PC-3 (cell line): ENCODE data around the gene NCOA1. TPM values are rescaled to one million over a fixed set of nuclear protein-coding genes. Genes with fewer than 3 reads are reported as not detected.
"Not testable (repeated sequence)": the region's sequence is repeated elsewhere in the genome, so short reads cannot be mapped to it uniquely, and the experiment has no call there.

Experiments
- ATAC-seq: fragments of 200-7000 bp; cut with Tn5 transposase; 2 replicates; pipeline ENCODE4 v1.9.1; 2020; ENCODE audit warnings: mild to moderate bottlenecking, moderate library complexity
- BruUV-seq: library from RNA; stranded (reverse); fragments of 400-500 nt; replicated peaks from 2 replicates; lab custom pipeline; 2021; lab: Mats Ljungman, UMichigan
- CTCF ChIA-PET: fragments of 300-600 bp; sonication (Branson Sonifier 250); formaldehyde crosslinking; loops from one replicate; lab custom pipeline; 2022; ENCODE audit warnings: antibody characterized with exemption; lab: Charles Lee
- POLR2A ChIA-PET: fragments of 300-600 bp; sonication (Branson Sonifier 250); formaldehyde crosslinking; loops from one replicate; lab custom pipeline; 2022; ENCODE audit warnings: antibody characterized with exemption; ENCODE audit not compliant: unreplicated experiment; lab: Charles Lee
- DNase-seq: peaks from one replicate; pipeline ENCODE4 v3.0.0-alpha.2; 2015
- H2AFZ ChIP-seq: fragments of 300-600 bp; sonication (generic); 2 replicates; pipeline ENCODE4 v1.6.0; 2016; ENCODE audit warnings: antibody characterized with exemption, low read length
- H3F3A ChIP-seq: fragments of 300-600 bp; sonication (generic); one replicate; pipeline ENCODE4 v1.6.0; 2017; ENCODE audit warnings: antibody characterized with exemption, low read length, control low read depth, mild to moderate bottlenecking; ENCODE audit not compliant: unreplicated experiment
- H3K27ac ChIP-seq: fragments of 300-600 bp; sonication (generic); 2 replicates; pipeline ENCODE4 v1.5.1; 2016; ENCODE audit warnings: mild to moderate bottlenecking, low read length
- H3K27me3 ChIP-seq: fragments of 300-600 bp; sonication (generic); 2 replicates; pipeline ENCODE4 v1.6.1; 2016; ENCODE audit warnings: low read length, mixed read lengths
- H3K36me3 ChIP-seq: fragments of 300-600 bp; sonication (generic); 2 replicates; pipeline ENCODE4 v1.6.1; 2016; ENCODE audit warnings: low read depth, mixed run types, low read length, mixed read lengths
- H3K4me1 ChIP-seq: fragments of 300-600 bp; sonication (generic); 2 replicates; pipeline ENCODE4 v1.5.1; 2016; ENCODE audit warnings: low read length; ENCODE audit not compliant: insufficient read depth
- H3K4me2 ChIP-seq: fragments of 300-600 bp; sonication (generic); 2 replicates; pipeline ENCODE4 v1.6.0; 2016; ENCODE audit warnings: low read length
- H3K4me3 ChIP-seq: fragments of 300-600 bp; sonication (generic); 2 replicates; pipeline ENCODE4 v1.5.1; 2016; ENCODE audit warnings: mild to moderate bottlenecking, low read length, mixed read lengths
- H3K79me2 ChIP-seq: fragments of 300-600 bp; sonication (generic); 2 replicates; pipeline ENCODE4 v1.6.1; 2017; ENCODE audit warnings: low read length, mixed read lengths
- H3K9ac ChIP-seq: fragments of 300-600 bp; sonication (generic); 2 replicates; pipeline ENCODE4 v1.6.0; 2016; ENCODE audit warnings: mild to moderate bottlenecking, low read length
- H3K9me2 ChIP-seq: fragments of 300-600 bp; sonication (generic); replicated peaks from 2 replicates; pipeline ENCODE4 v1.6.1; 2016; ENCODE audit warnings: mixed run types, low read length, mixed read lengths
- H3K9me3 ChIP-seq: fragments of 300-600 bp; sonication (generic); 2 replicates; pipeline ENCODE4 v1.6.1; 2016; ENCODE audit warnings: low read length, mixed read lengths
- H4K20me1 ChIP-seq: fragments of 300-600 bp; sonication (generic); 2 replicates; pipeline ENCODE4 v1.6.1; 2016; ENCODE audit warnings: low read length, mixed read lengths
- CTCF ChIP-seq: fragments of 300-600 bp; sonication (generic); conservative IDR thresholded peaks from 2 replicates; pipeline ENCODE4 v1.5.1; 2017; ENCODE audit warnings: antibody characterized with exemption, low read depth, mild to moderate bottlenecking, low read length
- EZH2 ChIP-seq: fragments of 300-600 bp; sonication (generic); IDR thresholded peaks from one replicate; pipeline ENCODE4 v1.6.1; 2017; ENCODE audit warnings: antibody characterized with exemption, mild to moderate bottlenecking, low read length; ENCODE audit not compliant: unreplicated experiment
- EZH2phosphoT487 ChIP-seq: fragments of 300-600 bp; sonication (generic); IDR thresholded peaks from 2 replicates; pipeline ENCODE4 v1.6.1; 2018; ENCODE audit warnings: mild to moderate bottlenecking, antibody characterized with exemption, low read length, borderline replicate concordance
- intact Hi-C: fragments of 100-400 bp; cut with micrococcal nuclease; formaldehyde crosslinking; loops from 2 replicates; pipeline ENCODE4 v1.9.0; 2023
- total RNA-seq: library from RNA; depleted of rRNA; stranded (reverse); fragments of >200 nt; gene quantifications from 2 replicates; pipeline ENCODE4 v1.2.3, GENCODE V29; 2014

Gene NCOA1
- total RNA-seq, 1 experiment from 2014 or later, result 7.5 TPM

DNA sequence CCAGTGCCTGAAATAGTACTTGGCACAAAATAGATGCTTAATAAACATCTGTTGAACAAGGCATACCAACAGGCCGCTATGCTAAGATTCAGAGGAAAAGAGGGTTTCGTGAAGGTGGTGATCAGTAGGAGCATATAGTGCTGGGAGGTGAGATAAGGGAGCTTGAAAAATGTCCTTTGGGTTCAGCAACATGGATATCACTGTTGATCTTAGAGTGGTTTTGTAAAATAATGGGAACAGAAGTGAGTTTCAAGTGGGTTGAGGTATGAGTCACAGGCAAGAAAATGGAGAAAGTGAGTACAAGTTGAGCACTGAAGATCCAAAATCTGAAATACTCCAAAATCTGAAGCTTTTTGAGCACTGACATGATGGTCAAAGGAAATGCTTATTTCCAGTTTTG, 306.6 kb downstream of the NCOA1 start:
- Histone ChIP-seq H3K4me2 (no peak overlapping the region), H3K9me3 (no peaks in the 10 kb centered on the region), H3K9ac (no peak overlapping the region), H3F3A (no peaks in the 10 kb centered on the region), H3K27me3 (no peaks in the 10 kb centered on the region), H3K4me3 (no peak overlapping the region), H3K4me1 (peaks cover 12% of the 10 kb centered on the region), H2AFZ (no peak overlapping the region), H3K36me3 (peaks cover 36% of the 10 kb centered on the region), H3K9me2 (no peaks in the 10 kb centered on the region), H3K79me2 (peaks cover 65% of the 10 kb centered on the region), H4K20me1 (no peaks in the 10 kb centered on the region), H3K27ac (no peak overlapping the region)
- no peak for DNase-seq
- CTCF ChIA-PET, result no interaction called here
- POLR2A ChIA-PET, result no interaction called here
- no peak for ATAC-seq
- no TSS peak for BruUV-seq
- intact Hi-C loops, result no loop called here
- TF ChIP-seq EZH2phosphoT487, result no peak
- no peak for TF ChIP-seq CTCF
- no peak for TF ChIP-seq EZH2

- H4K20me1 ChIP-seq, H3K9ac ChIP-seq, H3K4me1 ChIP-seq, BruUV-seq, H3K27me3 ChIP-seq, H3F3A ChIP-seq, DNase-seq, ATAC-seq, intact Hi-C loops, H3K4me2 ChIP-seq, H3K9me2 ChIP-seq, CTCF ChIA-PET, POLR2A ChIA-PET, H3K27ac ChIP-seq, H3K9me3 ChIP-seq, H2AFZ ChIP-seq, H3K4me3 ChIP-seq: not testable (repeated sequence)
- Histone ChIP-seq H3K79me2 (peaks cover 48% of the 10 kb centered on the region), H3K36me3 (peaks cover 31% of the 10 kb centered on the region)
These were observed 309.4 kb downstream of the NCOA1 start for GRCh38 chr2:24800487-24800886.

- H2AFZ ChIP-seq, H3K4me3 ChIP-seq, BruUV-seq, H4K20me1 ChIP-seq, H3K36me3 ChIP-seq, H3K9ac ChIP-seq, H3K9me2 ChIP-seq, H3F3A ChIP-seq, H3K9me3 ChIP-seq, H3K27me3 ChIP-seq, CTCF ChIA-PET: not testable (repeated sequence)
- peak overlapping the region; percentile 35 for H3K4me2 ChIP-seq
- peak overlapping the region; percentile 69 for H3K27ac ChIP-seq
- peak; percentile 76 for ATAC-seq
- intact Hi-C loops, result loop anchor here (1.0 kb wide), 1 partner anchor 13 kb away; the partner anchor contains the start of genes CENPO and PTRHD1
- POLR2A ChIA-PET, result interaction anchor here (0.7 kb wide), 1 partner anchor 379 kb away, joined by 4 read pairs; no protein-coding TSS in a partner anchor
- H3K79me2 ChIP-seq, result peaks cover 51% of the 10 kb centered on the region
- H3K4me1 ChIP-seq, result peaks cover 43% of the 10 kb centered on the region
- DNase-seq, result peak; percentile 56
These were observed 315.0 kb downstream of the NCOA1 start for GRCh38 chr2:24805811-24806660.
